ENCODE results near the gene GLI3.

GLI3 gene

GRCh38 chr7:42091461-42092291 is 145.3 kb downstream of the GLI3 start:
- DNase-seq (ENCODE audit: low spot score) = no peak
- no peak overlapping the region for H3K4me3 ChIP-seq
- H3K27ac ChIP-seq = no peak overlapping the region
- no peak for TF ChIP-seq CTCF (IDR thresholded peaks at IDR 0.05)

- no peak for TF ChIP-seq CTCF (IDR thresholded peaks at IDR 0.05)
- Histone ChIP-seq H3K4me3 (no peak overlapping the region), H3K27ac (no peak overlapping the region)
- no peak for DNase-seq (ENCODE audit: low spot score)
Measured at GRCh38 chr7:42090806-42091205, 146.2 kb downstream of the GLI3 start.

GRCh38 chr7:42090056-42090455 is 147.0 kb downstream of the GLI3 start:
- H3K27ac ChIP-seq = no peak overlapping the region
- no peak for TF ChIP-seq CTCF (IDR thresholded peaks at IDR 0.05)
- DNase-seq (ENCODE audit: low spot score) = no peak
- H3K4me3 ChIP-seq = no peak overlapping the region

- Histone ChIP-seq H3K4me3 (no peak overlapping the region), H3K27ac (no peak overlapping the region)
- no peak for TF ChIP-seq CTCF (IDR thresholded peaks at IDR 0.05)
- DNase-seq (ENCODE audit: low spot score) = no peak
Measured at GRCh38 chr7:42087616-42088015, 149.4 kb downstream of the GLI3 start.

- no peak overlapping the region for H3K27ac ChIP-seq
- no peak for TF ChIP-seq CTCF (IDR thresholded peaks at IDR 0.05)
- DNase-seq (ENCODE audit: low spot score) = no peak
Measured at GRCh38 chr7:42085531-42085930, 151.5 kb downstream of the GLI3 start.

GRCh38 chr7:42084263-42084662 is 152.7 kb downstream of the GLI3 start:
- no peak for DNase-seq (ENCODE audit: low spot score)
- TF ChIP-seq CTCF (IDR thresholded peaks at IDR 0.05) = no peak
- Histone ChIP-seq H3K27ac (no peak overlapping the region), H3K4me3 (no peak overlapping the region)

More at GRCh38 chr7:42085531-42085930, 151.5 kb downstream of the GLI3 start:
- H3K4me3 ChIP-seq = no peak overlapping the region

- no peak overlapping the region for H3K4me3 ChIP-seq
- TF ChIP-seq CTCF (IDR thresholded peaks at IDR 0.05) = no peak
- DNase-seq (ENCODE audit: low spot score) = no peak
- no peak overlapping the region for H3K27ac ChIP-seq
Measured at GRCh38 chr7:42083284-42083683, 153.7 kb downstream of the GLI3 start.

Data from coronary artery (tissue), 2 donors.